ENCODE results near the gene ENOX1. TPM values are rescaled to one million over a fixed set of nuclear protein-coding genes. Genes with fewer than 3 reads are reported as not detected.

Gene ENOX1
- total and polyA plus RNA-seq, 2 donors (not counting 3 experiments of a cell fraction or from before 2014, with no cell fraction given): 0.17 to 0.97 TPM

DNA sequence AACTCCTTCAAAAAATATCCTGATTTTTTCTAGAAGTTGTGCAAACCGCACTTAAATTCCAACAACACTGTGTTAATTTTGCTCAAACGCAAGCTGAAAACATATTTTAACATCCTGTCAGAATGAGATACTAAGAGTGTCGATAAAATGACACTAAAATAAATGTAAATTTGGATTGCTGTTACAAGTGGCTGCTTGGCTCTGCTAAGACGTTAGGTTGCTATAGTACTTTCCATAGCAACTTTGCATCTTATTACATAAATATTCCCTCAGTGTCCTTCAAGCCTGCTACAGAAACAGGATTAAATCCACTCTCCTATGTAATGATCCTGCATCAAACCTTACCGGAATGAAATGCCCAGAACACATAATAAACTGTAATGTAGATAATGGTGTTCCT lies 471.2 kb downstream of the ENOX1 start:
- TF ChIP-seq FOS (IDR thresholded peaks at IDR 0.05; ENCODE audit: borderline replicate concordance, insufficient read depth, low read length): no peak
- no peak for TF ChIP-seq JUN (IDR thresholded peaks at IDR 0.05; ENCODE audit: borderline replicate concordance, insufficient read depth, insufficient read length, low read depth)
- ChIA-PET CTCF (no interaction called here), POLR2A (no interaction called here)
- Histone ChIP-seq H3K79me2 (ENCODE audit: control insufficient read depth, insufficient read depth, low read length) (no peaks in the 10 kb centered on the region), H3K9me3 (replicated peaks; ENCODE audit: control insufficient read depth, insufficient read depth, low read length) (no peaks in the 10 kb centered on the region), H3K27me3 (ENCODE audit: control insufficient read depth in 2 of 2, insufficient read depth in 2 of 2, low read length in 2 of 2) (no peaks in the 10 kb centered on the region), H3K4me2 (ENCODE audit: insufficient read depth, low read length) (no peak overlapping the region), H3K4me1 (ENCODE audit: control insufficient read depth, extremely low read depth, insufficient read depth, low read length) (peaks cover 12% of the 10 kb centered on the region), H3K36me3 (ENCODE audit: control insufficient read depth in 2 of 2, extremely low read depth in 1 of 2, insufficient read depth in 2 of 2, low read length in 2 of 2) (no peaks in the 10 kb centered on the region), H3K9me1 (replicated peaks; ENCODE audit: control insufficient read depth, extremely low read depth, insufficient read depth, low read length) (no peaks in the 10 kb centered on the region), H4K20me1 (replicated peaks; ENCODE audit: control insufficient read depth, extremely low read depth, insufficient read depth, low read length) (no peaks in the 10 kb centered on the region), H2AFZ (ENCODE audit: low read depth, low read length) (no peak overlapping the region), H3K4me3 (replicated peaks in 1 of 3; ENCODE audit: insufficient read depth in 1 of 3, low read depth in 1 of 3, low read length in 3 of 3) (no peak overlapping the region), H3K9ac (replicated peaks; ENCODE audit: extremely low read depth, insufficient read depth, low read length) (no peak overlapping the region), H3K27ac (ENCODE audit: insufficient read depth, low read depth, low read length) (no peak overlapping the region)
- BruUV-seq (replicated peaks): no TSS peak
- DNase-seq (ENCODE audit: low read depth, low spot score) (no peak), FAIRE-seq (no peak)
- dilution Hi-C loops (cut with MboI; ENCODE audit: extremely low pct_ligation_motif_present, low sequenced_read_pairs): no loop called here
- intact Hi-C loops (cut with micrococcal nuclease): no loop called here

DNA sequence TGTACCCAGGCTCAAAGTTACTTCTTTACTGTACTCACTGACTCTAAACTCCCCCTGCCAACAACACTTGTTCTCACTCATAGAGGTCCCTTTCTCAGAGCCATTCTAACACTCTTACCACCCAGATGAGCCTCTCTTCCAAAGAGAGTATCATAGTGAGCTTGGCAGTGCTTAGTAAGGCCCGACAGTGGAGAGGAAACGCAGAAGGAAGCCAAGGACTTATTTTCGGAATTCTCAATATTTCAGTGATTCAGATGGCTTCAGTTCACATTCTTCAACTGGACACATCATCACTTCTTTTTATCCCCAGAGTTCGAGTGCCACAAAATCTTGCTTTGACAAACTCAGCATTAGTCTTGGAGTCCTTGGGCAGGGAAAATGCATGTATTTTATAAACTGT lies 477.5 kb downstream of the ENOX1 start:
- Histone ChIP-seq H3K4me1 (ENCODE audit: control insufficient read depth, extremely low read depth, insufficient read depth, low read length) (peaks cover 17% of the 10 kb centered on the region), H3K4me2 (ENCODE audit: insufficient read depth, low read length) (no peak overlapping the region), H3K27ac (ENCODE audit: insufficient read depth, low read depth, low read length) (no peak overlapping the region), H4K20me1 (replicated peaks; ENCODE audit: control insufficient read depth, extremely low read depth, insufficient read depth, low read length) (no peaks in the 10 kb centered on the region), H3K4me3 (replicated peaks in 1 of 3; ENCODE audit: insufficient read depth in 1 of 3, low read depth in 1 of 3, low read length in 3 of 3) (no peak overlapping the region), H3K9me3 (replicated peaks; ENCODE audit: control insufficient read depth, insufficient read depth, low read length) (no peaks in the 10 kb centered on the region), H3K9ac (replicated peaks; ENCODE audit: extremely low read depth, insufficient read depth, low read length) (no peak overlapping the region), H3K79me2 (ENCODE audit: control insufficient read depth, insufficient read depth, low read length) (no peaks in the 10 kb centered on the region), H3K27me3 (ENCODE audit: control insufficient read depth in 2 of 2, insufficient read depth in 2 of 2, low read length in 2 of 2) (no peaks in the 10 kb centered on the region), H3K9me1 (replicated peaks; ENCODE audit: control insufficient read depth, extremely low read depth, insufficient read depth, low read length) (no peaks in the 10 kb centered on the region), H2AFZ (ENCODE audit: low read depth, low read length) (no peak overlapping the region), H3K36me3 (ENCODE audit: control insufficient read depth in 2 of 2, extremely low read depth in 1 of 2, insufficient read depth in 2 of 2, low read length in 2 of 2) (no peaks in the 10 kb centered on the region)
- no peak for DNase-seq (ENCODE audit: low read depth, low spot score)
- ChIA-PET CTCF (no interaction called here), POLR2A (no interaction called here)
- BruUV-seq (replicated peaks): no TSS peak
- dilution Hi-C loops (cut with MboI; ENCODE audit: extremely low pct_ligation_motif_present, low sequenced_read_pairs): no loop called here
- no peak for TF ChIP-seq MYC (IDR thresholded peaks at IDR 0.05; ENCODE audit: low read depth, low read length)
- no peak for TF ChIP-seq GATA2 (IDR thresholded peaks at IDR 0.05; ENCODE audit: insufficient read depth, insufficient read length, low read depth, low read length)
- no peak for TF ChIP-seq FOS (IDR thresholded peaks at IDR 0.05; ENCODE audit: borderline replicate concordance, insufficient read depth, low read length)
- no peak for TF ChIP-seq POLR2AphosphoS5 (IDR thresholded peaks at IDR 0.05; ENCODE audit: insufficient read depth, low read depth, low read length)
- TF ChIP-seq JUN (IDR thresholded peaks at IDR 0.05; ENCODE audit: borderline replicate concordance, insufficient read depth, insufficient read length, low read depth): no peak
- no peak for TF ChIP-seq EZH2 (IDR thresholded peaks at IDR 0.05; ENCODE audit: borderline replicate concordance, low read depth, low read length, severe bottlenecking)
- no peak for TF ChIP-seq POLR2A (IDR thresholded peaks at IDR 0.05; ENCODE audit: low read depth, low read length)
- TF ChIP-seq CTCF (IDR thresholded peaks at IDR 0.05; ENCODE audit: extremely low read depth in 1 of 2, insufficient read depth in 1 of 2, low read depth in 1 of 2, low read length in 2 of 2): no peak
- no peak for TF ChIP-seq MAX (IDR thresholded peaks at IDR 0.05; ENCODE audit: insufficient read depth, insufficient read length)
- no peak for FAIRE-seq
- intact Hi-C loops (cut with micrococcal nuclease): loop anchor here (10.0 kb wide), 1 partner anchor 345 kb away; no protein-coding TSS in a partner anchor
